Smooth muscle cell of trachea (primary cell): ENCODE results near the gene NKAPD1. TPM values are rescaled to one million over a fixed set of nuclear protein-coding genes. Genes with fewer than 3 reads are reported as not detected.

Experiments used
- total RNA-seq: library from RNA; depleted of rRNA; stranded (reverse); fragments of >200 nt; gene quantifications from 2 replicates; pipeline ENCODE4 v1.2.1, GENCODE V29; 2014

NKAPD1 gene, protein sequence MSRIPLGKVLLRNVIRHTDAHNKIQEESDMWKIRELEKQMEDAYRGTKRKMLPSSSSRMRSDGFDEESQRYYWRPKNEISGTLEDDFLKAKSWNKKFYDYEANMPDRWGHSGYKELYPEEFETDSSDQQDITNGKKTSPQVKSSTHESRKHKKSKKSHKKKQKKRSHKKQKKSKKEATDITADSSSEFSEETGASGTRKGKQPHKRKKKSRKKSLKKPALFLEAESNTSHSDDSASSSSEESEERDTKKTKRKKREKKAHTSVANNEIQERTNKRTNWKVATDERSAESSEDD
- total RNA-seq = 16.4 and 18.3 TPM in 2 replicates

GRCh38 chr11:112073941-112074811 is at the start of gene NKAPD1, which contains the start of gene PIH1D2:
NKAPD1 (plus strand) TSS chr11:112074299; CDS start chr11:112075575, 1,276 bp downstream.
PIH1D2 (minus strand) TSS chr11:112074017; CDS start chr11:112073174, 843 bp downstream.

DNA sequence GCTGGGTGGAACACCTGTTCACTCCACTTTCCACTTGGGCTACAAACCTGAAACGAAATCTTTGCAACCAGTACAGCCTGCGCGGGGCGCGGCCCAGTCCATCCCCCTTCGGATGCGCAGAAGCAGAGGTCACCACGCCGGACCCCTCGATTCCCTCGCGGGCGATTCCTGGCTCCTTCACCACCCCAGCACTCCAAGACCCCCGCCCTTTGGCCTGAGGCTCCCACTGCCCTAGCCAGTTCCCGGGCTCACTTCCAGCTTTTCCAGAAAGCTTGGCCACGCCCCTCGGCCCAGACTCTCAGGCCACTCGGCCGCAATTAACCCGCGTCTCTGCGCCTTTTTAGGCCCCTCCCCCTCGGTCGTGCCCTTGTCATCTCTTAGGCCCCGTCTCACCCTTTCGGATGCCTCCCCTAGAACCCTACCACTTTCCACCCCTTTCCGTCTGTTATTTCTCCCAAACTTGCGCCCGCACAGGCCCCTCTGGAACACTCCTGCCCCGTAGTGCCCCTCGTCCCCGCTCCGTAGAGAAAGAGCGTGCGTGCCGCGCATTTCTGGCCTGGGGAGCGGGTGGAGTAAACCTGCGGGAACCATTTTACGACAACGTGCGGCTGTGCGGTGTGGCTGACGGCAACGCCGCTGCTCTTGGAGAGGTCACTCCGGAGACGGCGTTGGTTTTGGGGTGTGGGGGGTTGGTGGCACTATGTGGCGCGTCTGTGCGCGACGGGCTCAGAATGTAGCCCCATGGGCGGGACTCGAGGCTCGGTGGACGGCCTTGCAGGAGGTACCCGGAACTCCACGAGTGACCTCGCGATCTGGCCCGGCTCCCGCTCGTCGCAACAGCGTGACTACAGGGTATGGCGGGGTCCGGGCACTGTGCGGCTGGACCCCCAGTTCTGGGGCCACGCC is 49.1 kb upstream of the NKAPD1 start, which contains the start of gene DLAT:
Gene DLAT, plus strand, starts transcription at position 636 of the 906 bp plus-strand sequence. Its CDS starts 65 bp downstream, at position 701.

DNA sequence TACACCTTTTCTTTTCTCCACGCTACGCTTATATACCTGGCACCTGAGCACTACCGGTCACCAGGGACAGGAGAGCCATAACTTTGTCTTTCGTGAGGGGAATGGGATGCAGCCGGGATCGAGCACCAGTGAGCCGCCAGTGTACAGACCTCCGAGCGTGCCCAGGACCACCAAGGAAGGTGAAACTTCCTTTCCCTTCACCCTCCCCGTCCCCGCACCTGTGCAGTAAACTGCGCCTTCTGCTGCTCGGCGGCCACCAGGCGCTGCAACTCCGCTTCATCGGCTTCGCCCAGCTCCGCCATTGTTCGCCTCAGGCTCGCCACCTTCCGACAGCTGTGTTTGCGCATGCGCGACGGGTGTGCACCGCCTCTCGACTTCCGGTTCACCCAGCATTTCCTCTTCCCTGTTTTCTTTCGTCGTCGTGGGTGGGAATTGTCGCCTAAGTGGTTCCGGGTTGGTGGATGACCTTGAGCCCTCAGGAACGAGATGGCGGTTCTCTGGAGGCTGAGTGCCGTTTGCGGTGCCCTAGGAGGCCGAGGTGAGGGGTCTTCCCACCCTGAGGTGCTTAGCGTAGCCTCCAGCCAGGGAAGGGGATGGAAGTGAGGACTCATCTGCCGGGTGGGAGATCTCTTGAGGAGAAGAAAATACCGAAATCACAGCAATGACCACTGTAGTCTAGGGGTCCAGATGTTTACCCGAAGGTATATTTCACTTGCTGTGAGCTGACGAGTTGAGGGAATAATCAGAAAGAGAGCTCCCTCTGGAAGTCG is 12.5 kb downstream of the NKAPD1 start, which contains the start of the genes SDHD and TIMM8B:
Gene SDHD, plus strand, starts transcription at position 452 of the 770 bp plus-strand sequence. Its CDS starts 35 bp downstream, at position 487.
Gene TIMM8B, minus strand, starts transcription at position 335 of the 770 bp plus-strand sequence. Its CDS starts 33 bp downstream, at position 302.

Other genes with a start within 250 kb of the NKAPD1 start
- 31.3 and 39.9 TPM in 2 replicates for gene ALG9, start 202.7 kb upstream of the NKAPD1 start, total RNA-seq
- gene FDXACB1, start 195.1 kb upstream of the NKAPD1 start, total RNA-seq = 3.5 and 4.1 TPM in 2 replicates
- gene CFAP68, start 194.8 kb upstream of the NKAPD1 start, total RNA-seq = 10.5 and 15.5 TPM in 2 replicates
- 8.7 and 48.3 TPM in 2 replicates for gene CRYAB, start 162.5 kb upstream of the NKAPD1 start, total RNA-seq
- 0.58 and 0.99 TPM in 2 replicates for gene HSPB2, start 161.6 kb upstream of the NKAPD1 start, total RNA-seq
- 0.66 TPM in 1 of 2 replicates, not detected in the other for gene C11orf52, start 155.4 kb upstream of the NKAPD1 start, total RNA-seq
- 17.2 and 22.0 TPM in 2 replicates for gene DIXDC1, start 137.0 kb upstream of the NKAPD1 start, total RNA-seq
- gene DLAT, start 48.9 kb upstream of the NKAPD1 start, total RNA-seq = 26.1 and 31.9 TPM in 2 replicates
- gene PIH1D2, start 282 bp upstream of the NKAPD1 start, total RNA-seq = 1.5 and 4.4 TPM in 2 replicates
- gene TIMM8B, start 12.5 kb downstream of the NKAPD1 start, total RNA-seq = 27.5 and 37.2 TPM in 2 replicates
- gene SDHD, start 12.6 kb downstream of the NKAPD1 start, total RNA-seq = 188 and 273 TPM in 2 replicates
- gene IL18, start 89.8 kb downstream of the NKAPD1 start, total RNA-seq = 0.33 and 0.87 TPM in 2 replicates
- gene TEX12, start 93.1 kb downstream of the NKAPD1 start, total RNA-seq = 0.15 TPM in 1 of 2 replicates, not detected in the other
- 1.5 and 4.4 TPM in 2 replicates for gene BCO2, start 101.2 kb downstream of the NKAPD1 start, total RNA-seq
- 27.6 and 43.9 TPM in 2 replicates for gene PTS, start 152.1 kb downstream of the NKAPD1 start, total RNA-seq
- gene PLET1, start 186.6 kb downstream of the NKAPD1 start, total RNA-seq = not detected in 2 replicates